NB4 (cell line): ENCODE data around the gene SMURF1.

ENCODE experiments used
- DNase-seq: peaks from one replicate; pipeline ENCODE4 v3.0.0; 2010; ENCODE audit warnings: low read depth
- H3K4me3 ChIP-seq: one replicate; pipeline ENCODE4 v1.5.1; 2011; ENCODE audit warnings: mild to moderate bottlenecking, low read depth, low read length, moderate library complexity
- MAX ChIP-seq: IDR thresholded peaks from 2 replicates; pipeline ENCODE4 v1.6.1; 2011; ENCODE audit warnings: low read depth, low read length
- MYC ChIP-seq: IDR thresholded peaks from 2 replicates; pipeline ENCODE4 v1.6.1; 2011; ENCODE audit warnings: low read depth, low read length
- POLR2A ChIP-seq: IDR thresholded peaks from 2 replicates; pipeline ENCODE4 v1.6.1; 2011; ENCODE audit warnings: mild to moderate bottlenecking; ENCODE audit not compliant: insufficient read length; ENCODE audit errors: extremely low read depth
- TF ChIP-seq, protein P1 (sequence below): IDR thresholded peaks from one replicate; pipeline ENCODE4 v1.5.1; 2012; ENCODE audit warnings: low read depth, low read length

The SMURF1 gene

DNA sequence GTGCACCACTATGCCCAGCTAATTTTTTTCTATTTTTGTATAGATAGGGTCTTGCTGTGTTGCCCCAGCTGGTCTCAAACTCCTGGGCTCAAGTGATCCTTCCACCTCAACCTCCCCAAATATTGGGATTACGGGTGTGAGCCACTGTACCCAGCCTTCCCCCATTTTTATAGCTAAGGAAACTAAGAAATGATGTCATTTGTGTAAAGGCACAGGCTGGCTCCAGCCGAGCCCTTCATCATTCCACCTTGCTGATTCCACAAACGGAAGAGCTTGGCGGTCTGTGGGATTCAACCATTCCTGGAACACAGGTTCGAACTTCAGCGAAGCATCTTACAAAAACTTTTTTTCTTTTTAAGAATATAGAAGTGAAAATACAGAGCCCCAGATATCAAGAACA lies 14.4 kb downstream of the SMURF1 start:
- DNase-seq: no peak
- TF ChIP-seq MAX (no peak), POLR2A (no peak), MYC (no peak)
- TF ChIP-seq, protein P1, sequence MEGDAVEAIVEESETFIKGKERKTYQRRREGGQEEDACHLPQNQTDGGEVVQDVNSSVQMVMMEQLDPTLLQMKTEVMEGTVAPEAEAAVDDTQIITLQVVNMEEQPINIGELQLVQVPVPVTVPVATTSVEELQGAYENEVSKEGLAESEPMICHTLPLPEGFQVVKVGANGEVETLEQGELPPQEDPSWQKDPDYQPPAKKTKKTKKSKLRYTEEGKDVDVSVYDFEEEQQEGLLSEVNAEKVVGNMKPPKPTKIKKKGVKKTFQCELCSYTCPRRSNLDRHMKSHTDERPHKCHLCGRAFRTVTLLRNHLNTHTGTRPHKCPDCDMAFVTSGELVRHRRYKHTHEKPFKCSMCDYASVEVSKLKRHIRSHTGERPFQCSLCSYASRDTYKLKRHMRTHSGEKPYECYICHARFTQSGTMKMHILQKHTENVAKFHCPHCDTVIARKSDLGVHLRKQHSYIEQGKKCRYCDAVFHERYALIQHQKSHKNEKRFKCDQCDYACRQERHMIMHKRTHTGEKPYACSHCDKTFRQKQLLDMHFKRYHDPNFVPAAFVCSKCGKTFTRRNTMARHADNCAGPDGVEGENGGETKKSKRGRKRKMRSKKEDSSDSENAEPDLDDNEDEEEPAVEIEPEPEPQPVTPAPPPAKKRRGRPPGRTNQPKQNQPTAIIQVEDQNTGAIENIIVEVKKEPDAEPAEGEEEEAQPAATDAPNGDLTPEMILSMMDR: no peak
- H3K4me3 ChIP-seq: no peak overlapping the region

- no peak for DNase-seq
- TF ChIP-seq POLR2A (no peak), MYC (no peak), MAX (no peak)
- TF ChIP-seq, protein P1: no peak
- no peak overlapping the region for H3K4me3 ChIP-seq
These were observed 14.9 kb downstream of the SMURF1 start for GRCh38 chr7:99129001-99129400.

- DNase-seq: no peak
- TF ChIP-seq MAX (no peak), POLR2A (no peak), MYC (no peak)
- TF ChIP-seq, protein P1: no peak
- H3K4me3 ChIP-seq: no peak overlapping the region
These were observed 15.6 kb downstream of the SMURF1 start for GRCh38 chr7:99128076-99128950.

- no peak overlapping the region for H3K4me3 ChIP-seq
- DNase-seq: no peak
- TF ChIP-seq MYC (no peak), MAX (no peak), POLR2A (no peak)
- TF ChIP-seq, protein P1: no peak
These were observed 16.3 kb downstream of the SMURF1 start for GRCh38 chr7:99127636-99128035.

DNA sequence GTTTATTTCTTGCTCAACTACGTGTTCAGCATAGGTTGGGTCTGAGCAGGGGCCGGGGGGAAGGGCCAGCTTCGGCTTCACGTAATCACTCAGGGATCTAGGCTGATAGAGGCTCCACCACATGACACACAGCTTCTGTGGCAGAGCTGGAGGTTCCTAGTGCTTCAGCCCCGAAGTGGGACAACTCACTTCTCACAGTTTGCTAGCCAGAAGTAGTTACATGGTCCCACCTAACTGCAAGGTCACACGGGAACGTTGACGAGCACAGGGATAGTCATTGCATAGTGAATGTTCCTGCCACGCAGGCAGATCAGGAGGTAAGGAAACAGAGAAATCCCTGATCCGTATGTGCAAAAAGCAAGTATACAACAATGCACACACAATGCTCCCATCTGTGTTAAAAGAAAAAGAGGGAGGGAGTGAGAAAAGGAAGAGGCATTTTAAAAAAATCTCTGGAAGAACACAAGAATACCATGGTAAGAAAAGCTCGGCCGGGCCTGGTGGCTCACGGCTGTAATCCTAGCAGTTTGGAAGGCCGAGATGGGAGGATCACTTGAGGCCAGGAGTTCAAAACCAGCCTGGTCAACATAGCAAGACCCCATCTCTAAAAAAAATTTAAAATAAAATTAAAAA lies 16.9 kb downstream of the SMURF1 start:
- TF ChIP-seq POLR2A: no peak
- TF ChIP-seq MAX: no peak
- TF ChIP-seq MYC: no peak
- TF ChIP-seq, protein P1: no peak
- no peak overlapping the region for H3K4me3 ChIP-seq
- DNase-seq: peak; percentile 52
